Progenitor cell of endocrine pancreas (in vitro differentiated cells): Measurements from ENCODE around the gene ZNF175. TPM values are rescaled to one million over a fixed set of nuclear protein-coding genes. Genes with fewer than 3 reads are reported as not detected.

ENCODE experiments used
- DNase-seq: peaks from one replicate; pipeline ENCODE4 v3.0.0; 2021; ENCODE audit warnings: low spot score; ENCODE audit not compliant: unreplicated experiment
- H3K27ac Mint-ChIP-seq: 2 replicates; pipeline ENCODE4 v1.8.0; 2021; ENCODE audit warnings: mild to moderate bottlenecking, moderate library complexity, mixed read lengths
- H3K27me3 Mint-ChIP-seq: 2 replicates; pipeline ENCODE4 v1.8.0; 2021; ENCODE audit warnings: mixed read lengths
- H3K36me3 Mint-ChIP-seq: 2 replicates; pipeline ENCODE4 v1.8.0; 2022; ENCODE audit warnings: mixed read lengths; ENCODE audit not compliant: insufficient read depth
- H3K4me1 Mint-ChIP-seq: 2 replicates; pipeline ENCODE4 v1.8.0; 2021; ENCODE audit warnings: low read depth, mixed read lengths
- H3K4me3 Mint-ChIP-seq: 2 replicates; pipeline ENCODE4 v1.8.0; 2021; ENCODE audit warnings: low read depth, mild to moderate bottlenecking, moderate library complexity, mixed read lengths
- H3K9me3 Mint-ChIP-seq: 2 replicates; pipeline ENCODE4 v1.8.0; 2021; ENCODE audit warnings: low read depth, mixed read lengths
- total RNA-seq: library from RNA; stranded (reverse); gene quantifications from 2 replicates; pipeline ENCODE4 v1.2.1, GENCODE V29; 2021
- TF ChIP-seq, protein P1 (sequence below): fragments of 200-600 bp; sonication (generic); IDR thresholded peaks from one replicate; pipeline ENCODE4 v1.5.0; 2021; ENCODE audit warnings: antibody characterized with exemption, mild to moderate bottlenecking; ENCODE audit not compliant: unreplicated experiment

ZNF175 gene
- total RNA-seq, 1 donor from 2014 or later = 14.9 TPM

DNA sequence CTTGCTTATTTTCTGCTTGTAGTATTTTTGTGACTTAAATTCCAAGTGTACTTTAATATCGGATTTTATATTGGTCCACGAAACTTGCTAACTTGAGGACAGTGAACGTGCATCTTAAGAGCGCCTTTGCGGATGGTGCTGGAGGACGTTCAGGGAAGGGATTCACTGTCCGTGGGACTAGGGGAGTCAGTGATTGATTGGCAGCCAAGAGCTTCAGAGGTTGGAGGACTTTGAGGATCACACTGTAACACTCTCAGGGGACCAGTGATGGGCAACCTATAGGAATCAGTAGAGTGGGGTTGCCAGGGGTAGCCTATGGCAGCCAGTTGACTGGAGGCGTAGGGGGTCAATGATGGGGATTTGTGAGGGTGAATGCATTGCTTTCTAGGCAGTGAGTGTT, 516 bp downstream of the ZNF175 start:
- H3K36me3 Mint-ChIP-seq = peaks cover 1% of the 10 kb centered on the region
- peak overlapping the region; percentile 93 for H3K27ac Mint-ChIP-seq
- H3K4me3 Mint-ChIP-seq = peak overlapping the region; percentile 93
- peaks cover 10% of the 10 kb centered on the region for H3K27me3 Mint-ChIP-seq
- DNase-seq = no peak
- peaks cover 14% of the 10 kb centered on the region for H3K4me1 Mint-ChIP-seq
- TF ChIP-seq, protein P1, sequence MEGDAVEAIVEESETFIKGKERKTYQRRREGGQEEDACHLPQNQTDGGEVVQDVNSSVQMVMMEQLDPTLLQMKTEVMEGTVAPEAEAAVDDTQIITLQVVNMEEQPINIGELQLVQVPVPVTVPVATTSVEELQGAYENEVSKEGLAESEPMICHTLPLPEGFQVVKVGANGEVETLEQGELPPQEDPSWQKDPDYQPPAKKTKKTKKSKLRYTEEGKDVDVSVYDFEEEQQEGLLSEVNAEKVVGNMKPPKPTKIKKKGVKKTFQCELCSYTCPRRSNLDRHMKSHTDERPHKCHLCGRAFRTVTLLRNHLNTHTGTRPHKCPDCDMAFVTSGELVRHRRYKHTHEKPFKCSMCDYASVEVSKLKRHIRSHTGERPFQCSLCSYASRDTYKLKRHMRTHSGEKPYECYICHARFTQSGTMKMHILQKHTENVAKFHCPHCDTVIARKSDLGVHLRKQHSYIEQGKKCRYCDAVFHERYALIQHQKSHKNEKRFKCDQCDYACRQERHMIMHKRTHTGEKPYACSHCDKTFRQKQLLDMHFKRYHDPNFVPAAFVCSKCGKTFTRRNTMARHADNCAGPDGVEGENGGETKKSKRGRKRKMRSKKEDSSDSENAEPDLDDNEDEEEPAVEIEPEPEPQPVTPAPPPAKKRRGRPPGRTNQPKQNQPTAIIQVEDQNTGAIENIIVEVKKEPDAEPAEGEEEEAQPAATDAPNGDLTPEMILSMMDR = no peak
- no peaks in the 10 kb centered on the region for H3K9me3 Mint-ChIP-seq

DNA sequence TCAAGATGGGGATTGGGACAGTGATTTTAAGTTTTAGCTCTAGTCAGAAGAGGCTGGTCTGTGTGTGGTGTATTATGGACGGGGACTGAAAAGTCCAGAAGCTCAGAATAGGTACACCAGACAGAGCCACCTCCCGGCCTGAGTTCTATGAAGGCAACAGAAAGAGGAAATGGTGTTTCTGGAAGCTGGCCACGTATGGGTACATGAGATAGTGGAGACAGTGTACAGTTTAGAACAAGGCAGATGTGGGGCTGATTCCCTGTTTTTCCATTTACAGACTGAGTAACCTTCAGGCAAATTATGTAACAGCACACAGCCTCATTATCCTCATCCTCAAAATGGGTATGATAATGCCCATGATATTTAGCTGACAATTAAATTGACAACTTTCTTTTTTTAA, 1.3 kb downstream of the ZNF175 start:
- TF ChIP-seq, protein P1 = no peak
- Mint-ChIP-seq H3K4me1 (peaks cover 13% of the 10 kb centered on the region), H3K4me3 (peak overlapping the region; percentile 93)

DNA sequence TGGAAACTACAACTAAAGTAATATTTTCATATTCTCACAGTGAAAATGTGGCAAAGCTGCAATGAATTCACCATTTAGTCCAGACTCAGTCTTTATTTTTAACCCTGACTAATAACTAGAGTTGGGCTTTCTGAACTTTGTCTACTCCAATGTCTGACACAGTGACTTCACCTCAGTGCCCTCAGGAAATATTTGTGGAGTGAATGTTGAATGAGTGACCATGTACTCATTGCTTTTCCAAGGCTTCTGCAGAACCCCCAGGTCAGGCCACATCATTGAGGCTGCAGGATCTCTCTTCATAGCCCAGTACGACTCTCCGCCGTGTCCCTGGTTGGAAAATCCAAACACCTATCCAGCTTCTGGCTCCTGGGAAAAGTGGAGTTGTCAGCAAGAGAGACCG, 1.8 kb downstream of the ZNF175 start:
- peaks cover 7% of the 10 kb centered on the region for H3K36me3 Mint-ChIP-seq
- TF ChIP-seq, protein P1 = no peak
- no peak overlapping the region for H3K27ac Mint-ChIP-seq
- H3K4me1 Mint-ChIP-seq = peaks cover 13% of the 10 kb centered on the region
- H3K9me3 Mint-ChIP-seq = no peaks in the 10 kb centered on the region
- H3K4me3 Mint-ChIP-seq = no peak overlapping the region
- no peak for DNase-seq
- H3K27me3 Mint-ChIP-seq = peaks cover 9% of the 10 kb centered on the region

More for the DNA sequence above, 1.3 kb downstream of the ZNF175 start:
- DNase-seq = no peak
- no peak overlapping the region for H3K27ac Mint-ChIP-seq
- peaks cover 9% of the 10 kb centered on the region for H3K27me3 Mint-ChIP-seq
- H3K36me3 Mint-ChIP-seq = peaks cover 7% of the 10 kb centered on the region
- H3K9me3 Mint-ChIP-seq = no peaks in the 10 kb centered on the region

DNA sequence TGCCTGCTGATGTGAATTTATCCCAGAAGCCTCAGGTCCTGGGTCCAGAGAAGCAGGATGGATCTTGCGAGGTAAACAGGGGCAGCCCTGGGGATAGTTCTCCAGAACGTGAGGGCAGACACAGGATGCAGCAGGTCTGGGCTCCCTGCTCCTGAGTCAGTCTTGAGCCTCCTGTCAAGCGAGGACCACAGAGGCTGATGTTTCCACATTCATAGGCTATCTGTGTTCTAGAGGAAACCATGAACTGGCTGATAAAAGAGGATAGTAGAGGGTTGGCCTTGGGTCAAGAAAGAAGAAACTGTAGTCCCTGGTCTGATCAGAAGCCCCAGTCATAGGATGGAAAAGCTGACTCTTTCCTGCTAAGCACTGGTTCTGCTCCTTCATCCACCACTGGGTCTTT, 2.2 kb downstream of the ZNF175 start:
- Mint-ChIP-seq H3K4me1 (peaks cover 13% of the 10 kb centered on the region), H3K36me3 (peaks cover 7% of the 10 kb centered on the region), H3K27me3 (peaks cover 5% of the 10 kb centered on the region), H3K4me3 (no peak overlapping the region), H3K27ac (no peak overlapping the region), H3K9me3 (no peaks in the 10 kb centered on the region)
- TF ChIP-seq, protein P1 = no peak
- no peak for DNase-seq

DNA sequence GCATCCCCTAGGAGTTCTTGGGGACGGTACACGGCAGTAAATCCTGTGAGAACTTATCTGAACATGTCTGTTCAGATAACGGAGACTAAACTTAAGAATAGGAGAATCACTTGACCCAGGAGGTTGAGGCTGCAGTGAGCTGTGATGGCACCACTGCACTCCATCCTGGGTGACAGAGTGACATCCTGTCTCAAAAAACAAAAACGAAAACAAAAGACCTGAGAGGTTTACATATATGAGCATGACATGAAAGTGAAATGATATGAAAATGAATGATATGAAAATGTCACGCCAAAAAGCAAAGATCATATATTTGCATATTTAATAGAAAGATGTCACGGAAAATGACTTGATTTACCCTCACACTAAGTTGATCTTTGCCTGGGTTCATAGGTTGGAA, 5.8 kb downstream of the ZNF175 start:
- no peak overlapping the region for H3K27ac Mint-ChIP-seq
- H3K4me1 Mint-ChIP-seq = peaks cover 6% of the 10 kb centered on the region
- H3K4me3 Mint-ChIP-seq = no peak overlapping the region
- H3K27me3 Mint-ChIP-seq = no peaks in the 10 kb centered on the region
- no peaks in the 10 kb centered on the region for H3K9me3 Mint-ChIP-seq
- TF ChIP-seq, protein P1 = no peak
- no peak for DNase-seq
- H3K36me3 Mint-ChIP-seq = peaks cover 19% of the 10 kb centered on the region
